ENCODE measurements around the gene FLNB. TPM values are rescaled to one million over a fixed set of nuclear protein-coding genes. Genes with fewer than 3 reads are reported as not detected.

Gene FLNB
- total RNA-seq, 1 donor from 2014 or later = 521 TPM

- Histone ChIP-seq H3K36me3 (ENCODE audit: insufficient read depth, low read length) (peaks cover 31% of the 10 kb centered on the region), H2AFZ (ENCODE audit: low read depth, low read length) (no peak overlapping the region), H3K4me2 (ENCODE audit: low read length) (peak overlapping the region; percentile 45), H3K4me1 (ENCODE audit: insufficient read depth, low read length) (peaks cover 44% of the 10 kb centered on the region), H3K79me2 (ENCODE audit: insufficient read depth, low read length) (no peaks in the 10 kb centered on the region), H3K27ac (ENCODE audit: low read depth, low read length) (peak overlapping the region; percentile 49), H3K4me3 (ENCODE audit: insufficient read depth, low read depth, low read length) (no peak overlapping the region), H4K20me1 (ENCODE audit: insufficient read depth, low read length) (peaks cover 46% of the 10 kb centered on the region), H3K9ac (ENCODE audit: low read length) (peak overlapping the region; percentile 45), H3K27me3 (ENCODE audit: insufficient read depth, low read length) (no peaks in the 10 kb centered on the region), H3K9me3 (ENCODE audit: insufficient read depth, low read depth, low read length) (no peaks in the 10 kb centered on the region)
- FAIRE-seq = no peak
- H3K27me3 Mint-ChIP-seq (ENCODE audit: low read depth, unreplicated experiment) = no peaks in the 10 kb centered on the region
- DNase-seq (ENCODE audit: low read depth) = peak; percentile 75
- H3K27ac Mint-ChIP-seq (ENCODE audit: unreplicated experiment) = peak overlapping the region; percentile 43
- no peaks in the 10 kb centered on the region for H3K9me3 Mint-ChIP-seq (ENCODE audit: unreplicated experiment)
- peak overlapping the region; percentile 40 for H3K4me3 Mint-ChIP-seq (ENCODE audit: unreplicated experiment)
- H3K4me1 Mint-ChIP-seq (ENCODE audit: low read depth, unreplicated experiment) = peaks cover 45% of the 10 kb centered on the region
- no peak for TF ChIP-seq EZH2 (IDR thresholded peaks at IDR 0.05; ENCODE audit: insufficient read depth, low read length)
- TF ChIP-seq CTCF (IDR thresholded peaks at IDR 0.05; ENCODE audit: insufficient read depth, low read depth, low read length) = no peak
- peaks cover 40% of the 10 kb centered on the region for H3K36me3 Mint-ChIP-seq (ENCODE audit: low read depth, unreplicated experiment)
Observed at GRCh38 chr3:58164199-58164879, 156.1 kb downstream of the FLNB start.

DNA sequence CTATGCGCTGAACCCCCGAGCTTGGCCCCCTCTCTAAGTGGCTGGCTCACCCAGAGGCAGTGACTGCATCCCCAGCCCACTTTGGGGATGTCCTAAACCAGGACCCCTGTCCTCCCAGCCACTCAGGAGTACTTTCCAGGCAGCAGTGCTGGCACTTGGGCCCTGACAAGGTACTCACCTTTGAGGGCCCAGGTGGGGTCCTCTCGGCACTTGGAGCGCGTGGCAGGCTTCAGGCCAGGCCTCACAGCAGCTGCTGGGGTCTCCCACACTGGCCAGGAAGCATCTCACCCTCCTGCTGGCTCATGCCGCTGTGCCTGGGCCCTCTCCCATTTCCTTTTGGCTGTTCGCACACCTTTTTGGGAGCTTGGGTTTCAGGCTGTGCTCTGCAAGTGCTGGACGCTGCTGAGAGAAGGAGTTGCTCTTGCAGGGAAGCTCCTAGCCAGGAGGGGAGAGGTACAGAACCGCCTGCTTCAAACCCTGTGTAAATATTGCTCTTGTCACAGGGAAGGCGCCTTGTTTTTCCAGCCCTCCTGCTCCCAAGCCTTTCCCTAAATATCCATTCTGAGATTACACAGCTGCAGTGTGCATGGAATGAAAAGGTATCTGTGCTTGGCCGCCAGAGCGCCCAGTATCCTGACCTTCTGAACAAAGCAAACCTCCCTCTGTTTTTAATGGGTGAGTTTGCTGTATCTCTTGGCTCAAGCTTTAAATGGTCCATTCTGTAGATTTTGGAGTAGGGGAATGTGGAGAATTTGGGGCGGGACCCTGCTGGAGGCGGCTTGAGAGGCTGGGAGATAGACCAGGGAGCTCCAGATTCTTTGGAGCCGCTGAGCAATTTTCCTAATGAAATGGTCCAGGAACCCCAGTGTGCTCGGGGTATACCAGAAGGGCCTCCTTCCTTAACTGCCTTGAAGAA, 156.9 kb downstream of the FLNB start:
- no peaks in the 10 kb centered on the region for H3K79me2 ChIP-seq (ENCODE audit: insufficient read depth, low read length)
- Mint-ChIP-seq H3K4me3 (ENCODE audit: unreplicated experiment) (no peak overlapping the region), H3K4me1 (ENCODE audit: low read depth, unreplicated experiment) (peaks cover 45% of the 10 kb centered on the region), H3K9me3 (ENCODE audit: unreplicated experiment) (no peaks in the 10 kb centered on the region), H3K27ac (ENCODE audit: unreplicated experiment) (peak overlapping the region; percentile 69), H3K36me3 (ENCODE audit: low read depth, unreplicated experiment) (peaks cover 43% of the 10 kb centered on the region), H3K27me3 (ENCODE audit: low read depth, unreplicated experiment) (no peaks in the 10 kb centered on the region)
- H3K9ac ChIP-seq (ENCODE audit: low read length) = peak overlapping the region; percentile 30
- H4K20me1 ChIP-seq (ENCODE audit: insufficient read depth, low read length) = peaks cover 46% of the 10 kb centered on the region
- no peak for FAIRE-seq
- H3K4me3 ChIP-seq (ENCODE audit: insufficient read depth, low read depth, low read length) = no peak overlapping the region
- peak overlapping the region; percentile 49 for H3K27ac ChIP-seq (ENCODE audit: low read depth, low read length)
- no peaks in the 10 kb centered on the region for H3K9me3 ChIP-seq (ENCODE audit: insufficient read depth, low read depth, low read length)
- no peaks in the 10 kb centered on the region for H3K27me3 ChIP-seq (ENCODE audit: insufficient read depth, low read length)
- no peak overlapping the region for H2AFZ ChIP-seq (ENCODE audit: low read depth, low read length)
- peaks cover 36% of the 10 kb centered on the region for H3K36me3 ChIP-seq (ENCODE audit: insufficient read depth, low read length)
- peak overlapping the region; percentile 45 for H3K4me2 ChIP-seq (ENCODE audit: low read length)
- TF ChIP-seq CTCF (IDR thresholded peaks at IDR 0.05; ENCODE audit: insufficient read depth, low read depth, low read length) (no peak), EZH2 (IDR thresholded peaks at IDR 0.05; ENCODE audit: insufficient read depth, low read length) (no peak)
- DNase-seq (ENCODE audit: low read depth) = peak; percentile 78
- H3K4me1 ChIP-seq (ENCODE audit: insufficient read depth, low read length) = peaks cover 44% of the 10 kb centered on the region
